ENCODE measurements around the gene CDHR3. TPM values are rescaled to one million over a fixed set of nuclear protein-coding genes. Genes with fewer than 3 reads are reported as not detected.

The CDHR3 gene
- total and polyA plus RNA-seq, 9 of the 15 experiments (the other 6 are each of a cell fraction or from before 2014, with no cell fraction given): 0.03 to 0.66 (median 0.24) TPM; not detected in 1

DNA sequence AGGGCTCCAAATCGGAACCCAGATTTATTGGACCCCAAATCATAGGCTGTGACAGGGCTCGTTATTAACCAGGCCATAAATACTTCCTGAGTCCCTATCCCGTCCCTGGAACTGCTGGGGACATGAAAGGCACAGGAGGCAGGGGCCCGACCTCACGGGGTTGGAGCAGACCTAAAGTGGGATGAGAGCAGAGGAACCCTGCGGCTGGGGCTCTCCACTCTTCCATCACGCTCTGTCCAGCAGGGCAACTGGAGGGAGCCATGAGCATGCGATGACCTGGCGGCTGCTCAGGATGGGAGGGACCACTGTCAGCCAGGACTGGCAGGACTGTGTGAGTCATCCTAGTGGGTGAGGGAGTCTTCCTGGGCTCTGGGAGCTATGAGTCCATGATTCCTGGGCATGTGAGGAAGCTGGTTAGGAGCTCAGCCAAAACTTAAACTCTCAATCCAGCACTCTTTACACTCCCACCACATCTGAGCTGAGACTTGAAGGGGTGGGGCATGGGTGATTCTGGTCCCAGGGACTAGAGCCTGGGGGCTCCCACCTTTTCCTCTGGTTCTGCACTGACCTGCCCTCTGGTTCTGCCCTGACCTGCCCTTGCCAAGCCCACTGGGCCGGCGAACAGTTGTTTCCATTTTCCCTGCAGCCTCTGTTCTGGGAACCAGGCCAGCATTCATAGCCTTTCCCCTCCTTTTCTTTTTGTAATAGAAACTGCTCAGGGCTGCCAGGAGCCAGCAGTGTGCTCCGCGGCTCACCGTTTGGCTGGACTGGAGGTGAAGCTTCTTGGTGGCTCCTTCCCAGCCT is 101.9 kb downstream of the CDHR3 start:
- POLR2A ChIA-PET: interaction anchor here (0.6 kb wide), 1 partner anchor 1182 kb away, joined by 3 read pairs; no protein-coding TSS in a partner anchor
- H2AFZ ChIP-seq (ENCODE audit: low read depth, low read length): no peak overlapping the region
- H3K9me1 ChIP-seq (ENCODE audit: control insufficient read depth, insufficient read depth, low read length): peaks cover 7% of the 10 kb centered on the region
- H3K27me3 ChIP-seq (ENCODE audit: control insufficient read depth in 2 of 2, insufficient read depth in 2 of 2, low read length in 2 of 2): peaks cover 22 to 55% of the 10 kb centered on the region in 2 experiments; a peak in 4 of 5 replicates
- 13% methylated on average over 14 of the region's 14 CpGs for WGBS (ENCODE audit: insufficient coverage, low coverage, missing lambda C conversion rate)
- no peak overlapping the region for H3K4me3 ChIP-seq
- H3K79me2 ChIP-seq (ENCODE audit: control insufficient read depth, insufficient read depth, low read length): no peaks in the 10 kb centered on the region
- peaks cover 11 to 22% of the 10 kb centered on the region in 2 experiments for H3K4me1 ChIP-seq (replicated peaks in 1 of 2; ENCODE audit: control insufficient read depth in 2 of 2, insufficient read depth in 2 of 2, low read length in 2 of 2)
- in situ Hi-C loops (cut with MboI) (no loop called here), intact Hi-C loops (cut with micrococcal nuclease) (no loop called here)
- BruUV-seq (replicated peaks): no TSS peak
- H3K9me3 ChIP-seq (replicated peaks; ENCODE audit: control insufficient read depth, insufficient read depth, low read depth, low read length): no peaks in the 10 kb centered on the region
- ATAC-seq (peak; percentile 76), FAIRE-seq (no peak), DNase-seq (ENCODE audit: extremely low read depth in 1 of 4, low spot score in 3 of 4) (peak in 3 of 4 experiments; percentile 44 to 55 (median 50))
- H3K9ac ChIP-seq (ENCODE audit: insufficient read depth in 1 of 2, low read depth in 2 of 2, low read length in 2 of 2): peak overlapping the region in 1 of 2 experiments; percentile 42; a peak in 1 of 4 replicates
- no peak overlapping the region for H3K4me2 ChIP-seq (ENCODE audit: insufficient read depth, low read length)
- CTCF ChIA-PET (ENCODE audit: low intra/inter-chr PET ratio): no interaction called here
- no peaks in the 10 kb centered on the region for H3K36me3 ChIP-seq (ENCODE audit: control insufficient read depth, insufficient read depth, low read length)
- peaks cover 7% of the 10 kb centered on the region; the same call in 1 of the 2 replicates for H4K20me1 ChIP-seq (replicated peaks; ENCODE audit: control insufficient read depth, insufficient read depth, low read length)
- H3K27ac ChIP-seq (ENCODE audit: extremely low read depth, low read depth, low read length): no peak overlapping the region
- TF ChIP-seq NR2C2 (CRISPR knock-in tag; IDR thresholded peaks at IDR 0.05) (no peak), NR2C2 (tag; IDR thresholded peaks at IDR 0.05) (0 out of 2 replicates have a peak, but pooled peaks have one; percentile 15), PRDM10 (IDR thresholded peaks at IDR 0.05; ENCODE audit: partially characterized antibody) (peak; percentile 23), RCOR1 (IDR thresholded peaks at IDR 0.05; ENCODE audit: borderline replicate concordance in 1 of 2, low read depth in 2 of 2, low read length in 2 of 2) (peak in 1 of 2 experiments; percentile 30; a peak in 2 of 4 replicates)
- TF ChIP-seq, protein P1, sequence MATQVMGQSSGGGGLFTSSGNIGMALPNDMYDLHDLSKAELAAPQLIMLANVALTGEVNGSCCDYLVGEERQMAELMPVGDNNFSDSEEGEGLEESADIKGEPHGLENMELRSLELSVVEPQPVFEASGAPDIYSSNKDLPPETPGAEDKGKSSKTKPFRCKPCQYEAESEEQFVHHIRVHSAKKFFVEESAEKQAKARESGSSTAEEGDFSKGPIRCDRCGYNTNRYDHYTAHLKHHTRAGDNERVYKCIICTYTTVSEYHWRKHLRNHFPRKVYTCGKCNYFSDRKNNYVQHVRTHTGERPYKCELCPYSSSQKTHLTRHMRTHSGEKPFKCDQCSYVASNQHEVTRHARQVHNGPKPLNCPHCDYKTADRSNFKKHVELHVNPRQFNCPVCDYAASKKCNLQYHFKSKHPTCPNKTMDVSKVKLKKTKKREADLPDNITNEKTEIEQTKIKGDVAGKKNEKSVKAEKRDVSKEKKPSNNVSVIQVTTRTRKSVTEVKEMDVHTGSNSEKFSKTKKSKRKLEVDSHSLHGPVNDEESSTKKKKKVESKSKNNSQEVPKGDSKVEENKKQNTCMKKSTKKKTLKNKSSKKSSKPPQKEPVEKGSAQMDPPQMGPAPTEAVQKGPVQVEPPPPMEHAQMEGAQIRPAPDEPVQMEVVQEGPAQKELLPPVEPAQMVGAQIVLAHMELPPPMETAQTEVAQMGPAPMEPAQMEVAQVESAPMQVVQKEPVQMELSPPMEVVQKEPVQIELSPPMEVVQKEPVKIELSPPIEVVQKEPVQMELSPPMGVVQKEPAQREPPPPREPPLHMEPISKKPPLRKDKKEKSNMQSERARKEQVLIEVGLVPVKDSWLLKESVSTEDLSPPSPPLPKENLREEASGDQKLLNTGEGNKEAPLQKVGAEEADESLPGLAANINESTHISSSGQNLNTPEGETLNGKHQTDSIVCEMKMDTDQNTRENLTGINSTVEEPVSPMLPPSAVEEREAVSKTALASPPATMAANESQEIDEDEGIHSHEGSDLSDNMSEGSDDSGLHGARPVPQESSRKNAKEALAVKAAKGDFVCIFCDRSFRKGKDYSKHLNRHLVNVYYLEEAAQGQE (IDR thresholded peaks at IDR 0.05; ENCODE audit: borderline replicate concordance): peak; percentile 37; the same call in 1 of the 2 replicates
- TF ChIP-seq, protein P1 (CRISPR knock-in tag; IDR thresholded peaks at IDR 0.05; ENCODE audit: low read depth): no peak
- TF ChIP-seq, protein P2, sequence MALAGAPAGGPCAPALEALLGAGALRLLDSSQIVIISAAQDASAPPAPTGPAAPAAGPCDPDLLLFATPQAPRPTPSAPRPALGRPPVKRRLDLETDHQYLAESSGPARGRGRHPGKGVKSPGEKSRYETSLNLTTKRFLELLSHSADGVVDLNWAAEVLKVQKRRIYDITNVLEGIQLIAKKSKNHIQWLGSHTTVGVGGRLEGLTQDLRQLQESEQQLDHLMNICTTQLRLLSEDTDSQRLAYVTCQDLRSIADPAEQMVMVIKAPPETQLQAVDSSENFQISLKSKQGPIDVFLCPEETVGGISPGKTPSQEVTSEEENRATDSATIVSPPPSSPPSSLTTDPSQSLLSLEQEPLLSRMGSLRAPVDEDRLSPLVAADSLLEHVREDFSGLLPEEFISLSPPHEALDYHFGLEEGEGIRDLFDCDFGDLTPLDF (CRISPR knock-in tag; IDR thresholded peaks at IDR 0.05): no peak

Data from K562 (cell line).